IMR-90 (cell line): ENCODE results near the gene RPL15. TPM values are rescaled to one million over a fixed set of nuclear protein-coding genes. Genes with fewer than 3 reads are reported as not detected.
A peak's percentile ranks its signal among the peaks of the same experiment; 100 is the strongest.

ENCODE experiments used
- ATAC-seq: fragments of 200-7000 bp; cut with Tn5 transposase; 2 replicates; pipeline ENCODE4 v1.9.1; 2020; ENCODE audit warnings: low read depth, mild to moderate bottlenecking, moderate library complexity
- BruUV-seq: library from RNA; stranded (reverse); fragments of 400-500 nt; replicated peaks from 2 replicates; lab custom pipeline; 2021; lab: Mats Ljungman, UMichigan
- CTCF ChIA-PET: fragments of 300-600 bp; formaldehyde crosslinking; extraction: SDS; loops from one replicate; lab custom pipeline; 2021; ENCODE audit warnings: antibody characterized with exemption; lab: Yijun Ruan, JAX
- POLR2A ChIA-PET: fragments of 300-600 bp; sonication (Branson Sonifier 250); formaldehyde crosslinking; loops from one replicate; lab custom pipeline; 2022; ENCODE audit warnings: antibody characterized with exemption; ENCODE audit not compliant: unreplicated experiment; lab: Charles Lee
- DNase-seq: peaks from one replicate; pipeline ENCODE4 v3.0.0; 2013
- H2AFZ ChIP-seq: replicated peaks from 2 replicates; pipeline ENCODE3; 2013; ENCODE audit warnings: low read length, mild to moderate bottlenecking; ENCODE audit not compliant: poor library complexity
- H2AK5ac ChIP-seq: 2 replicates; pipeline ENCODE4 v1.6.1; 2013; ENCODE audit warnings: low read depth, low read length, inconsistent platforms
- H2AK9ac ChIP-seq: replicated peaks from 2 replicates; pipeline ENCODE3; 2013; ENCODE audit warnings: mild to moderate bottlenecking, low read depth, low read length, moderate library complexity; ENCODE audit not compliant: poor library complexity
- H2BK120ac ChIP-seq: 2 replicates; pipeline ENCODE4 v1.6.1; 2013; ENCODE audit warnings: low read depth, low read length, inconsistent platforms
- H2BK15ac ChIP-seq: 3 replicates; pipeline ENCODE4 v1.6.1; 2013; ENCODE audit warnings: low read depth, low read length, inconsistent platforms
- H2BK20ac ChIP-seq: 2 replicates; pipeline ENCODE4 v1.6.1; 2013; ENCODE audit warnings: low read depth, mild to moderate bottlenecking, inconsistent platforms, low read length, moderate library complexity
- H2BK5ac ChIP-seq: 2 replicates; pipeline ENCODE4 v1.6.1; 2013; ENCODE audit warnings: mild to moderate bottlenecking, low read depth, low read length, inconsistent platforms; ENCODE audit not compliant: poor library complexity, severe bottlenecking
- H3K14ac ChIP-seq: replicated peaks from 2 replicates; pipeline ENCODE4 v1.6.1; 2013; ENCODE audit warnings: low read depth, low read length, inconsistent platforms
- H3K18ac ChIP-seq: 2 replicates; pipeline ENCODE4 v1.6.1; 2013; ENCODE audit warnings: low read depth, low read length, control low read depth
- H3K23ac ChIP-seq: 2 replicates; pipeline ENCODE4 v1.6.1; 2013; ENCODE audit warnings: low read depth, low read length, inconsistent platforms
- H3K27ac ChIP-seq: 2 replicates; pipeline ENCODE4 v1.5.1; 2013; ENCODE audit warnings: mild to moderate bottlenecking, control low read depth, low read length; ENCODE audit not compliant: insufficient read depth
- H3K27me3 ChIP-seq: 2 replicates; pipeline ENCODE4 v1.6.1; 2013; ENCODE audit warnings: low read length; ENCODE audit not compliant: control insufficient read depth, insufficient read depth
- H3K36me3 ChIP-seq: 2 replicates; pipeline ENCODE4 v1.6.1; 2013; ENCODE audit warnings: low read length, mixed read lengths; ENCODE audit not compliant: control insufficient read depth, insufficient read depth
- H3K4ac ChIP-seq: 2 replicates; pipeline ENCODE4 v1.6.1; 2013; ENCODE audit warnings: low read depth, low read length, inconsistent platforms
- H3K4me1 ChIP-seq: 2 replicates; pipeline ENCODE4 v1.6.1; 2013; ENCODE audit warnings: low read length, mixed read lengths; ENCODE audit not compliant: control insufficient read depth, insufficient read depth
- H3K4me2 ChIP-seq: 2 replicates; pipeline ENCODE4 v1.6.1; 2013; ENCODE audit warnings: low read depth, mild to moderate bottlenecking, control low read depth, low read length, moderate library complexity
- H3K4me3 ChIP-seq: 2 replicates; pipeline ENCODE4 v1.5.1; 2013; ENCODE audit warnings: low read depth, mild to moderate bottlenecking, control low read depth, low read length, moderate library complexity; ENCODE audit not compliant: insufficient read depth
- H3K56ac ChIP-seq: 2 replicates; pipeline ENCODE4 v1.6.1; 2013; ENCODE audit warnings: low read length, inconsistent platforms; ENCODE audit not compliant: insufficient read depth; ENCODE audit errors: extremely low read depth
- H3K79me1 ChIP-seq, 2 experiments: 2 replicates each; pipeline ENCODE4 v1.6.1; 2013; ENCODE audit warnings: low read length in 2 of 2, inconsistent platforms in 1 of 2, low read depth in 1 of 2
- H3K9ac ChIP-seq: 2 replicates; pipeline ENCODE4 v1.6.1; 2013; ENCODE audit warnings: low read depth, low read length, control low read depth
- H3K9me1 ChIP-seq: 2 replicates; pipeline ENCODE4 v1.6.1; 2013; ENCODE audit warnings: low read length, inconsistent platforms; ENCODE audit not compliant: insufficient read depth
- H3K9me3 ChIP-seq: 2 replicates; pipeline ENCODE4 v1.6.1; 2013; ENCODE audit warnings: low read length; ENCODE audit not compliant: control insufficient read depth, insufficient read depth
- H4K20me1 ChIP-seq: 2 replicates; pipeline ENCODE4 v1.6.1; 2013; ENCODE audit warnings: low read length, inconsistent platforms; ENCODE audit not compliant: insufficient read depth
- H4K5ac ChIP-seq: 2 replicates; pipeline ENCODE4 v1.6.1; 2013; ENCODE audit warnings: mild to moderate bottlenecking, low read depth, low read length, control low read depth
- H4K8ac ChIP-seq, 2 experiments: 2 replicates each; pipeline ENCODE4 v1.6.1; 2013; ENCODE audit warnings: low read depth in 2 of 2, low read length in 2 of 2, control low read depth in 1 of 2, inconsistent platforms in 1 of 2
- H4K91ac ChIP-seq: 2 replicates; pipeline ENCODE4 v1.6.1; 2013; ENCODE audit warnings: low read depth, low read length, inconsistent platforms; ENCODE audit not compliant: insufficient read depth
- FOS ChIP-seq: fragments of 150-350 bp; IDR thresholded peaks from 2 replicates; pipeline ENCODE4 v1.6.1; 2016; ENCODE audit warnings: low read depth, low read length
- MXI1 ChIP-seq: IDR thresholded peaks from 2 replicates; pipeline ENCODE4 v1.6.1; 2012; ENCODE audit warnings: low read depth, mild to moderate bottlenecking, low read length, moderate library complexity, borderline replicate concordance
- NFE2L2 ChIP-seq: fragments of 150-350 bp; IDR thresholded peaks from 2 replicates; pipeline ENCODE4 v1.6.1; 2016; ENCODE audit warnings: low read depth, mild to moderate bottlenecking, low read length
- RFX5 ChIP-seq: IDR thresholded peaks from 2 replicates; pipeline ENCODE4 v1.8.0; 2012; ENCODE audit warnings: low read depth, mild to moderate bottlenecking, low read length, moderate library complexity
- WGBS, 2 experiments: methylation state at CpG; one replicate each; pipeline versions ENCODE4 v1.1.5 to v1.1.7; 2013; ENCODE audit warnings: missing lambda C conversion rate in 2 of 2; ENCODE audit not compliant: insufficient read length in 1 of 2; ENCODE audit errors: extremely low coverage in 2 of 2; 5-methylcytosine and 5-hydroxymethylcytosine counted together
- dilution Hi-C: fragments of 300-500 bp; cut with HindIII; formaldehyde crosslinking; loops from one replicate; pipeline ENCODE4 v1.14.3; 2018; ENCODE audit warnings: low sequenced_read_pairs; ENCODE audit not compliant: unreplicated experiment
- in situ Hi-C: fragments of 300-500 bp; cut with MboI; formaldehyde crosslinking; loops from 3 replicates; pipeline ENCODE4 v1.14.3; 2019; ENCODE audit warnings: low sequenced_read_pairs, inconsistent platforms, mixed read lengths
- intact Hi-C: fragments of 100-400 bp; cut with micrococcal nuclease; formaldehyde crosslinking; loops from 2 replicates; pipeline ENCODE4 v1.10.0; 2022
- polyA plus RNA-seq, 3 experiments: library from polyadenylated mRNA; depleted of rRNA; stranded (reverse); fragments of >200 nt; gene quantifications; 2 replicates each; pipeline ENCODE4 v1.2.3, GENCODE V29; 2012; ENCODE audit warnings: low replicate concordance in 1 of 3
- total RNA-seq: library from RNA; depleted of rRNA; stranded (reverse); fragments of >200 nt; gene quantifications from 2 replicates; pipeline ENCODE4 v1.2.3, GENCODE V29; 2012
- TF ChIP-seq, protein P1 (sequence below): conservative IDR thresholded peaks from 2 replicates; pipeline ENCODE4 v1.5.1; 2012; ENCODE audit warnings: mild to moderate bottlenecking, low read depth, low read length, improper control_type of control experiment

RPL15 gene
- total and polyA plus RNA-seq, 2 of the 4 experiments (the other 2 are of a cell fraction): 1,419 to 4,701 TPM

DNA sequence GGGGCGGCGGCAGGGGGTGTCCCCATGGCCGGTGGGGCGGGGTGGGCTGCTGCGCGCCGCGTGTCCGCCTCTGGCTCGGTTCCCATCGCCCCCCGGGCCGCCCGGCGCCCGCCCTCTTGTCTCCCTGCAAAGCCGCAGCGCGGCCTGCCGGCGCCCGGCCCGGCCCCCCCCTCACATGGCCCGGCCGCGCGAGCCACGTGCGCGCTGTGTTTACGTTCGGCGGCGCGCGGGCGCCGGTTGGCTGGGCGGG lies 28.7 kb downstream of the RPL15 start:
- H3K14ac ChIP-seq: no peak overlapping the region
- no peak for DNase-seq
- no peaks in the 10 kb centered on the region for H3K27me3 ChIP-seq
- peaks cover 16 to 41% of the 10 kb centered on the region in 2 experiments for H3K79me1 ChIP-seq
- peaks cover 43% of the 10 kb centered on the region for H4K20me1 ChIP-seq
- in situ Hi-C loops (no loop called here), intact Hi-C loops (loop anchor here (10.0 kb wide), 1 partner anchor 661 kb away; no protein-coding TSS in a partner anchor), dilution Hi-C loops (no loop called here)
- no peak overlapping the region for H4K8ac ChIP-seq
- peak overlapping the region; percentile 86 for H2BK5ac ChIP-seq
- no peak overlapping the region for H3K4me2 ChIP-seq
- H2BK120ac ChIP-seq: no peak overlapping the region
- H4K91ac ChIP-seq: no peak overlapping the region
- peak; percentile 80; the same call in 1 of the 2 replicates for TF ChIP-seq FOS
- peak; percentile 74; the same call in 1 of the 2 replicates for TF ChIP-seq MXI1
- peak; percentile 75; the same call in 1 of the 2 replicates for TF ChIP-seq NFE2L2
- TF ChIP-seq, protein P1, sequence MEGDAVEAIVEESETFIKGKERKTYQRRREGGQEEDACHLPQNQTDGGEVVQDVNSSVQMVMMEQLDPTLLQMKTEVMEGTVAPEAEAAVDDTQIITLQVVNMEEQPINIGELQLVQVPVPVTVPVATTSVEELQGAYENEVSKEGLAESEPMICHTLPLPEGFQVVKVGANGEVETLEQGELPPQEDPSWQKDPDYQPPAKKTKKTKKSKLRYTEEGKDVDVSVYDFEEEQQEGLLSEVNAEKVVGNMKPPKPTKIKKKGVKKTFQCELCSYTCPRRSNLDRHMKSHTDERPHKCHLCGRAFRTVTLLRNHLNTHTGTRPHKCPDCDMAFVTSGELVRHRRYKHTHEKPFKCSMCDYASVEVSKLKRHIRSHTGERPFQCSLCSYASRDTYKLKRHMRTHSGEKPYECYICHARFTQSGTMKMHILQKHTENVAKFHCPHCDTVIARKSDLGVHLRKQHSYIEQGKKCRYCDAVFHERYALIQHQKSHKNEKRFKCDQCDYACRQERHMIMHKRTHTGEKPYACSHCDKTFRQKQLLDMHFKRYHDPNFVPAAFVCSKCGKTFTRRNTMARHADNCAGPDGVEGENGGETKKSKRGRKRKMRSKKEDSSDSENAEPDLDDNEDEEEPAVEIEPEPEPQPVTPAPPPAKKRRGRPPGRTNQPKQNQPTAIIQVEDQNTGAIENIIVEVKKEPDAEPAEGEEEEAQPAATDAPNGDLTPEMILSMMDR: no peak
- TF ChIP-seq RFX5: 0 out of 2 replicates have a peak, but pooled peaks have one; percentile 33
- H3K9ac ChIP-seq: peak overlapping the region; percentile 39; the same call in 1 of the 2 replicates
- CTCF ChIA-PET: no interaction called here
- BruUV-seq: no TSS peak
- H2BK20ac ChIP-seq: no peak overlapping the region
- no peak overlapping the region for H2BK15ac ChIP-seq
- no peak overlapping the region for H2AK5ac ChIP-seq
- no peak overlapping the region for H3K56ac ChIP-seq
- no peak overlapping the region for H3K23ac ChIP-seq
- peak overlapping the region; percentile 93 for H3K4me3 ChIP-seq
- H3K4ac ChIP-seq: no peak overlapping the region
- POLR2A ChIA-PET: no interaction called here
- H3K4me1 ChIP-seq: peaks cover 13% of the 10 kb centered on the region
- no peak overlapping the region for H2AK9ac ChIP-seq
- no peak overlapping the region for H4K5ac ChIP-seq
- H3K9me3 ChIP-seq: no peaks in the 10 kb centered on the region
- H3K27ac ChIP-seq: peak overlapping the region; percentile 46; the same call in 1 of the 2 replicates
- no peak overlapping the region for H3K18ac ChIP-seq
- H3K36me3 ChIP-seq: no peaks in the 10 kb centered on the region; the same call in 1 of the 2 replicates
- peaks cover 3% of the 10 kb centered on the region; the same call in 1 of the 2 replicates for H3K9me1 ChIP-seq
- H2AFZ ChIP-seq: peak overlapping the region; percentile 97
- 1% methylated on average over 18 of the region's 39 CpGs; no CpG with 5 or more reads in 1 of the 2 experiments for WGBS, 2 experiments
- ATAC-seq: no peak
